Pons (tissue), 1 donor: ENCODE results near the gene HDGFL3.

Experiments used
- DNase-seq: peaks from one replicate; pipeline ENCODE4 v3.0.0-alpha.2; 2016; ENCODE audit warnings: low spot score

Gene HDGFL3

DNA sequence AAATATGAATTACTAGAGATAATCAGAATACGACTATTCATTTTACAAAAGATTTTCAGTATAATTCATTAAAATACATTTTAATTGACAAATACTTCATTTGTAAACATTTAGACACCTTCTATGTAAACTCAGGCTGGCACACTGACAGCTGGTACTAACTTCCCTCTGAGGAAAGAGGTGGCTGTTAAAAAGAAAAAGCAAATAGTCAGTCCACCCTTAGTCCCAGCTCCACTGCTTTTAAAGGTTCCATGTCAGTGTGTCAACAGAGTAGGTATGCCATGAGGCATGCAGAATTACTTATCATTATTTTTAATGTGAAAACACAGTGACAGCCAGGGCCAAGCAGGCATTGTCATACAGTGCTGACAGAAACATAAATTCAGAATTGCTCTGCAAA is 84.1 kb downstream of the HDGFL3 start:
- DNase-seq, result no peak

DNA sequence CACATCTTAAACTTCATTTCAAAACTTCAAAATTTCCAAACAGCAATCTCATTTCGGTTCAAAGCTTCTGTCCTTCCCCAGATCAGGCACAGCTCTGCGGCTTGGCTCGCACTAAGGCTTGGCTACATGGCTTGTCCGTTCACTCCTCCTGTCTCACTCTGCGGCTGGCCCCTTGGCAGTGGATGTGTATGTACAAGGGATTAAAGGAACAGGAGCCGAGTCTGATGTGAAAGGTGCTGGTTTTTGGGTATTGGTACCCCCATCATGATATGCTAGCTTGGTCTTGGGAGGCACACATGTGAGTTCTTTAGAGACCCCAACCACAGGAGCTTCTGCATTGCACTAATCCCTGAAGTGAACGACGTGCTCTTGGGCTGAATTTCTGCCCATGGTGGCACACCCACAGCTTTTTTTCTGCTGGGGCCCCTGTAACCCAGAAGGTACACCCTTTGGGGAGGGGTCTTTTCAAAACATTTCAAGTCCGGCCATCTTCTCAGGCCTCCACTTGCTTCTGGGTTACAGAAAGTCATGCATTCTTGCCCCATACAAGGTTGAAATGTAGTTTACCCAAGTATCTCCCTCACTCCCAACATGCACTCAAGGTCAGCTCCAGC is 87.5 kb downstream of the HDGFL3 start:
- no peak for DNase-seq

DNA sequence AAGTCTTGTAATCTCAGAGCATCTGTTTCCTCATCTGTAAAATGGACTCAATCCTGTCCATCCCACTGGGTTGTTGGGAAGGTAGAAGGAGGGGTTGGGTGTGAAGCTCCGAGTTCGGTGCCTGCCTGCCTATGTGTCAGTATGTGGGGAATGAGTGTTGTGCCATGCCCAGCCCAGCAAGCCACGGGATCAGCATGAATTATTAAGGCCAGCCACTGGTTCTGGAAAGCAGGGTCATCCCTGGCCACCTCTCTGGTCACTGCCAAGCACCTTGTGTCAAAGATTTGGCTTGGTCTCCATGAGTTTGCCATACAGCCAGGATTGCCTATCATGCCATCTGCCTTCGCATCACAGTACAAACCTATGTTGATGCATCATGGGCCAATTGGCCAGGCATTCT is 88.7 kb downstream of the HDGFL3 start:
- DNase-seq, result no peak

DNA sequence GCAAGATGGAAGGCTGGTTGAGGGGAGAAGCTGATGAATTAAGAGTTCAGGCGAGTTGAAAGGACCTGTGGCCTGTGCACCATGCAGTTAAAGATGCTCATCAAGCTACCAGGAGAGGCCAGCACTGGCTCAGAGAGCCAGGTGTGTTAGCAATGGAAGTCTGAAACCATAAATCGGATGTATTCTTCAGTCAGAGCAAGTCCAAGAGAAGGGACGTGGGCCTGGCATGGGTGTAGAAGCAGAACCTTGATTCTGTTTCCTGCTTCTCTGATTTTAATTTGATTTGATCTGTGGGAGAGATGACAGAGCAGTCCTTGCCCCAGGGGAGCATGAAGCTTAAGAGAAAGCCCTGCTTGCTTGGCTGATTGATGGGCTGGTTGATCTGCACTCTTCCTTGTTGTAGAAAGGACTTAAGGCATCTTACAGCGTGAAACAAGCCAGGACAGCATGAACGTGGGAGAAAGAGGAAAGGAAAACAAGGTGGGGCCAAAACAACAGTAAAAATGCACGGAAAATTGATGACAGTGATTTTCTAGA is 89.3 kb downstream of the HDGFL3 start:
- no peak for DNase-seq

DNA sequence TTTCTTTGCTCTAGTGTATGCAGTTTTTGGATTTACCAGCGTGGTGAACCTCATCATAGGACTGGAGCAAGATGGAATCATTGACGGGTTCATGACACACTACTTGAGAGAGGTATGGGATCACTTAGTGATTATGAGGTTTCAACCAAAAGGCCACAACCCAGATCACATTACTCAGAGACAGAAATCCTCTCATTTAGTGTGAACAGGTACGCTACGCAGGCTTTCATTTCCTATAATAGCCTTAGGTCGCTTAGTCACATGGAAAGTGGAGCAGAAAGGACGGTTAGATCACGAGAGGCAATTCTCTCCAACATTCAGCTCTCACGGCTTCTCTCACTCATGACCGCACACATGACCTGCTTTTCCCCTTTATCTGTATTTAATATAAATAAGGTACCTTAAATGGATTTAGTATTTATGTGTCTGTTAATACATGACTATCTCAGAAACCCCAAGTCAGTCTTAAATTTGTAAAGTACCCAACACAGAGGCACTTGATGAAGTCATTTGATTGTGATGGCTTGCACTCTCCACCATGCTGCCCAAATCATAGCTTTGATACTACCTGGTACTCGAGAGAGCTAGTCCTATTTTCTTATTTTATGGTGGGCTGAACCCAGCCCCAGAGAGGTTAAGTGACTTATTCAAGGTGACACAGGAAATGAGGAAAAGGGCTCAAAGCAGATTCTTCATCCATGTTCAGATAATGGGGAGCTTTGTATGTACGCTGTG is 91.6 kb downstream of the HDGFL3 start:
- DNase-seq, result no peak

DNA sequence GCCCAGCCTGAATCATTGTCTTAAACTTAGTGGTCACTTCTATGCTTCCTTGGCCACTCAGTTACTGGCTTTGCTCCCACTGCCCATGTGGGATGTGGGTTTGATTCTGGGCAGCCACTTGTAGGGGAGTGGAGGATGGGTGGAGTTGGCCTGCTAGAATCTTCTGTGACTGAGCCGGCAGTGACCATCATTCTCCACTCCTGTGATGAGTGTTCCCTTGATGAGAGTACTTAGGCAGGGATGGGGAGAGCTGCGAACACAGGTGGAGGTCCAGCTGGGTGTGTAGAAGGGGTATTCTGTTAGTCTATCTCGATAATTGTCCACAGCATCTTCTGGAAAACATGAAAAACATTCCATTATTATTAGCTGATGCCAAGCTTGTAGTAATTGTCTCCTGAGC is 92.2 kb downstream of the HDGFL3 start:
- DNase-seq, result no peak

DNA sequence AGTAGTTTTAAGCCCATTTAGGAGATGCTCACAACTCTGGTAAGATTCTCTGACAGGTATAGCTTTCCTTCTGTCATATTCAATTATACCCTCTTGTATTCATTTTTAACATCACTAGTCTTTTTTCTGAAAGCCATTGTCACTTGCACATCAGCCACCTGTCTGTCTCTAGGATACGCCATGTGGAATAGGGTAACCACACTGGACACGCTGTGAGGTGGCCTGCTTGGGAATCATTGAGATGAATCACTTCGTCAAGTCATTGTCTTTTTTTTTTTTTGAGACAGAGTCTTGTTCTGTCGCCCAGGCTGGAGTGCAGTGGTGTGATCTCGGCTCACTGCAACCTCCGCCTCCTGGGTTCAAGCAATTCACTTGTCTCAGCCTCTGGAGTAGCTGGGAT is 92.8 kb downstream of the HDGFL3 start:
- no peak for DNase-seq

DNA sequence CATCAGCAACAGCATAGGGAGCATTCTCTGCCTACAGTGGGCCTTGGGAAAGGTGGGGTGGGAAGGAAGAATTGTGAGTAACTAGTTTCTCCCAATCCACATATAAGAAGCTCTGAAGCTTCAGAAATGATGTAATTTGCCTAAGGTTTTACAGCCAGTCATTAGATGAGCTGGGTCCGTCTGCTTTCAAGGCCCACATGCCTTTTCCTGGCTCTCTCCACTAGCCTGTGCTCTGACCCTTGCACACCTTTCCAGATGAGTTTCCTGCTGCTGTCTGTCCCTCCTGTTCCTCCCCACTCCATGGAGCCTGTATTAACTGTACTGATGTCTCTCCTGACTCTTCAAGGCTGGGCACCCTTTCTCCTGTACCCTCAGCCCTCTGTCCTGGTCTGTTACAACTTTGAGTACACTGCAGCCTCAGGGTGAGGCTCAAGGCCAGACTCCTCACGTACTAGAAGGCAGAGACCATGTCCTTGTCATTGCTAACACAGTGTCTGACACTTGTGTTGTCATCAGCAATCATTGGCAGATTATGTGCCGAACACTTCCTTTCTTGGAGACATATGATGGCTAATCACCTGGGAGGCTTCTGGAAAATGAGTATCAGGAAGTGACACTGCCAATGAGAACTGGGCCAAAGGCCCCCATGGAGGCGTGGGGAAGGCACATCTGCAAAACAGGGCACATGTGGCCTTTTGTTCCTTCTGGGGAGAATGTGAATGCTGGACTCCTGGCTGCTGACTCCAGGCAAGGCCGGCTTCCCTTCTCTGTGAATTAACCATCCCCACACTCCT is 93.5 kb downstream of the HDGFL3 start:
- DNase-seq, result no peak

DNA sequence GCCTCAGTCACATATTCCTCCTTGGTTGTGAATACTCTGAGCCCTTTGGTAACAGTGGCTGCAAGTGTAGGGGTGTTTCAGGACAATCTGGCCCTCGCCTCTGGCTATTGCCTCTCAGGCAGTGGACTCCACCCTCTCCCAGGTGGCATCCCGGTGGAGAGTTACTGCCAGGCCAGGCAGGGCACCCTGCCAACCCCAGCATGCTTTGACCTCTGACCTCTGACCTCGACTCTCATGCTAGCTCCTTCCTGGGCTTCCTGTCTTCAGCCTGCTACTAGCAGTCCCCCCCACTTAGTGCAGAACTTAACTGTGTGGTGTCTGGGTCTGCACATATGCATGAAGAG is 94.7 kb downstream of the HDGFL3 start:
- no peak for DNase-seq

DNA sequence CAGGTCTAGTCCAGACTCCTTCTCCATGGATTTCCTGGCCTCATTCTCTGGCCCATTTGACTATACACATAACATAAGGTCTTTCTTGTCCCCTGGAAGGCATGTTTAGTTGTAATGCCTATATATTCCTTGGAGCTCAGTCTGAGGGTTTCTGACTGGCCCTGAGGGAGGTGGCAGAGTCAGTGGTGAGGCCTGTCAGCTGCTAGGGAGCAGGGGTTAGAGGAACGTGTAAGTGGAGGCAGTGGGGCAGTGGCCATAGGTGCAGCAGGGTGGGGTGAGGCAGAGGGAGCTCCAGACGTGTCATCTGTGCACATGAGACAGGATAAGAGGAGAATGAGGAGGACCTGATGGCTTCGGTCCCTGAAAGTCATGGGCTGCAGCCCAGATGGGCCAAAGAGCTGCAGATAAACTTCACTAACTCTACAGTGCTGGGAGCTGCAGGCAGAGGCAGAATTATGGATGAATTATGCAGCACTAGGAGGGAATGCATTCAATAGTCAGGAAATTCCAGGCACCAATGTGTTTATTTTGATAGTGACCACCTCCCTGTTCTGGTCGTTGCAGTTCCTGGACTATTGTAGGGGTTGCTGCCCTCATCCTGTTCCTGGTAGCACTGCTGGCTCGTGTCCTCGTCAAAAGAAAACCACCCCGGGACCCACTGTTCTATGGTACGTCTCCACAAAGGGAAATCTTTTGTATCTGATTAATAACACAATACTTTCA is 95.2 kb downstream of the HDGFL3 start:
- DNase-seq, result no peak

DNA sequence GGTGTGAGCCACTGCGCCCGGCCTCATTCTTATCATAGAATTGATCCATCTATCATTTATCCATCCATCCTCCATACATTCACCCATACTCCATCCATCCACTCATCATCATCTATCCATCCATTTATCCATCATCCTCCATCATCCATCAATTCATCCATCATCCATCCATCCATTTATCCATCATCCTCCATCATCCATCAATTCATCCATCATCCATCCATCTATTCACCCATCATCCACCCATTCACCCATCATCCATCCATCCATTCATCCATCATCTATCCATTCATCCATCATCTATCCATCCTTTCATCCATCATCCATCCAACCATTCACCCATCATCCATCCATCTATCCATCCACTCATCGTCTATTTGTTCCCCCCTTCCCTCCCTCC is 96.5 kb downstream of the HDGFL3 start:
- DNase-seq, result no peak

DNA sequence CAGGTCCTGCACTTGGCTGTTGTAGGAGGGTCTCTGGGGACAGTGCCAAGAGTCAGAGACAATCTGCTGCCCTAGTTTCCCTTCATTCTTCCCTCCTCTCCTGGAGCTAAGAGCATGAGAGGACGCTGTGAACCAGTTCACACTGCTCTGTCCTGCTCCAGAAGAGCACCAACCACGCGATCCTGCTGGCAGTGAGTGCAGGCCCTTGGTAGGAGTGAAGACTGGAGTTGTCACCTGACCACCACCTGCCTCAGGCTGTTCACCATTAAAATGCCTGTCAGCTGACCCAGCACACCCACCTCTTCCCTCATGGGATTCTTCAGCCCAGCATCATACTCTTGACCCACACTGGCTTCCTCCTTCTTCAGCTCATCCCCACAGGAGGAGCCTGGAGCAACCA is 97.2 kb downstream of the HDGFL3 start:
- DNase-seq, result no peak

DNA sequence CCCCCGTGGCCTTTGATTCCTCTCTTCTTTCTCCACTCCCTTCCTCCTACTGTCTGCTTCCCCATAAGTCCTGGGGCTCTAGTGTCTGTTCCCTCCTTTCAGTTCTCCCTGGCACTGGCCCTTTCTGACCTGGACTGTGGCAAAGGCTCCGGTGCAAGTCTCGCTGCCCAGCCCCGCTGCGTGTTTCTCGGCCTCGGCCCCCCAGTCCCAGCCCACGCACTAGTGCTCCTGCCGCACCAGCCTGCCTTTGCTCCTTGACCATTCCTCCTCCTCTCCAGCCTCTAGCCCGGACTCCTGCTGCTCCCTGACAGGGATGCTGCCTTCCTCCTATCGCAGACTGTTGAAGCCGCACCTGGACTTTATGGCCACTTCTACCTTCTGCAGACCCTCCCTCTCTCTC is 98.1 kb downstream of the HDGFL3 start:
- DNase-seq, result peak; percentile 8

DNA sequence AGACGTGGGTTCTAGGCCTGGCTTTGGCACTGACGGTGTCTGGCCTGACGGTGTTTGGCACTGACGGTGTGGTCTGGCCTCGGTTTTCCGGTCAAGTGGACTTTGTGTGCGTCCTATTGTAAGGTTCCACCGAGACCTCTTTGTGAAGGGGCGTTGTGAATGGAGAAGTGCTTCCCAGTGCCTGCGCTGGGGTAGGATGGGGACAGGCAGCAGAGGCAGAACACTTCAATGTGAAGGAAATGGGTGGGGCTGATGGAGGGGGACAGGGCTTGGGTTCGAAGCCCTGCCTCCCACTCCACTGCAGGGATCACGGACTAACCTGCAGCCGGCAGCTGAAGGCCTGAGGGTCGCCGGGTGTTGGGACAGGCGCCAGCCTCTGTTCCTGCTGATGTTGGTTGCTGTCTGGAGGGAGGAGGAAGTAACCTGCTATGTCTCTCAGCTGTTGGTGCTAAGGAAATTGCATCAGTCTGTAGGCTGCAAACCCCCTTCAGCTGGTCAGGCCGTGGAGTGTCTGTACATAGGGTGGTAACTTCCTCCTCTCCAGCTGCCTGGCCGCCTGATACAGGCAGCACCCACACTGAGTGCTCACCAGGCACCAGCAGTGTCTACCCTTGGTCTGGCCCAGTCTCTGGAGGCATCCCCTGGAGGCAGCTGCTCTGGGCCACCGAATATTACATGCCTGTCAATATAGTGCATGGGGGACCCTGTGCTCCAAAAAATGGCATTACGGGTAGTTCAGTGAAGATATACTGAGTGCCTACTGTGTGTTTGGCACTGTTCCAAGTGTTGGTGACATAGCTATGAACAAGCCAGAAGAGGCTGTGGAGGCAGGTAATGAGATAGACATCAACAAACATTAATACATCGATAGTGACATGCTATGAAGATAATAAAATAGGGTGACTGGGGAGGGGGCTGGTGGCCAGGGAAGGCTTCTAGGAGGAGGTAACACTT is 99.1 kb downstream of the HDGFL3 start:
- peak; percentile 84 for DNase-seq

DNA sequence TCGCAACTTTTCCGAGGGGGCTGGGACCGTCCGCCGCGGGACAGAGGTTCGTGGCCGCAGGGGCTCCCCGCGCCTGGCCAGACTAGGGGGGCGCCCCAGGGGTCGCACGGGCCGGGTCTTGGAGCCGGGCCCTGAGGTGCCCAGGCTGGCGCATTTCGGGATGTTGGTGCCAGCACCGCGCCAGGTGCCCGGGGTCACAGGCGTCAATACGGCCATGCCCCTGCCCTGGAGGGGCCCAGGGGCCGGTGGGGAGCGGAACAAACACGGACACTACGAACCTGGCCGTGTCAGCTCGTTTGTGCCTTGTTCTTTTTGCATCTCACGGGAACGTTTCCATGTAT is 99.8 kb downstream of the HDGFL3 start:
- DNase-seq, result no peak

DNA sequence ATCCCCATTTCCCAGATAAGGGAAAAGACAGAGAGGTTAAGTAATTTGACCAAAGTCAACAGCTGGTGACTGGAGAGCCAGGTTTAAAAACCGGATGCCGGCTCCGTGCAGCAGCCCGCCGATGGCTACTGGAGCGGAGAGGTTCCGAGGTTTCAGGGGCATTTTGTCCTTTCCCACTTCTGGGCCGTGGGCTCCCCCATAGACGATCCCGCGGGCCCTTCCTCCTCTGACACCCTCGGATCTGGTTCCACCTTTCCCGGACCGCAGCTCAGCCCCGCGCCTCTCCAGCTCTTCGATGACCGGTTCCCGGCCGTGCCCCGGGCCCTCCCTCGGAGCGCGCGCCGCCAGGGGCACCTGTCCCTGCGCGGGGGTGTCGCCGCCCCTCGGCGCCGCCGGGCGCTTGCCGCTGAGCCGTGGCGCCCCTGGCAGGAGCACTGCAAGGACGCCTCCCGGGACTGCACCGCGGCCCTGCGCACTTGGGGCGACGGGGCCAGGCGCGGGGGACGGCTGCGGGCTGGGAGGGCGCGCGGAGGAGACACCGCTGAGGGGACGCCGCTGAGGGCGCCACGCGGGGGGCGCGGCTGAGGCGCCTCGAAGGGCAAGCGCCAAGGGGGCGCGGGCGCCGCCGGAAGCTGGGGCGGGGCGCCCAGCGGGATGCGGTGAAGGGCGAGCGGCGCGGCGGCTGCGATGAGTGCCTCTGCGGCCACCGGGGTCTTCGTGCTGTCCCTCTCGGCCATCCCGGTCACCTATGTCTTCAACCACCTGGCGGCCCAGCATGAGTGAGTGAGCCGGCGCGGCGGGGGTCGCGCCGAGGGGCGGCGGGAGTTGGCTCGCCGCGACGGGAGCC is 100.4 kb downstream of the HDGFL3 start, which contains the start of gene TM6SF1:
Gene TM6SF1 (plus strand): TSS at position 652 of the 847 bp plus-strand sequence. CDS start 36 bp downstream, at position 688.
- no peak for DNase-seq

DNA sequence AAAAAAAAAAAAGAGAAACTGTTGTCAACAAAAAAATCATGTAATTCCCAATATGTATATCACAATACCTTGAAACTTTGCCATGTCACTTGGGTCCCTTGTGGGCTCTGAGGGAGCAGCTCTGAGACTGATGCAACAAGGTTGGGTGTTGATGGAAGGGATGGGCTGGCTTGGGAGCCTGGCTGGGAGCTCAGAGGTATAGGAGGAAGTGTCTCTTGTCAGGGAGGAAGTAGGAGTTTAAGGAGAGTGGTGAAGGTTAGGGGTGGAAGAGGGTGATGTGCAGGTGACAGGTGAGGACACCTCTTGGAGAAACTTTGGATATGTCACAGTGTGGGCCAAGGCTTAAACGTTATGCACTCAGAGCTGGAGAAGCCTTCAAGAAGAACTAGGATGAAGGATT is 102.2 kb downstream of the HDGFL3 start:
- no peak for DNase-seq

DNA sequence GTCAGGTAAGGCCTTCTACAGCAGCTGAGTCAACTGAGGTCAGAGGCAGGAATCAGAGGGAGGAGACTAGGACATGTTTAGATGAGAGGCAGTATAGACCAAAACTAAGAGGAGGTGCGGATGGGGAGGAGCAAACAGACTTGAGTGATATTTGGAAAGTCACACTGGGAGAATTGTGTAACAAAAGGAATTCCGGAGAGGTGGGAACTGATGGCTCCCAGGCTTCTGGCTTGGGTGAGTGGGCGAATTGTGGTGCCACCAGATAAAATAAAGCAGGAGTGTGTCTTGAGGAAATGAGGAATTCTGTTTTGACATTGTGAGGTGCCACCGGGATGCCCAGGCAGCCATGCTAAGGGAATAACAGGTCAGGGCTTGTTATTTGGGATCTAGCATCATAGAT is 103.5 kb downstream of the HDGFL3 start:
- DNase-seq, result no peak

DNA sequence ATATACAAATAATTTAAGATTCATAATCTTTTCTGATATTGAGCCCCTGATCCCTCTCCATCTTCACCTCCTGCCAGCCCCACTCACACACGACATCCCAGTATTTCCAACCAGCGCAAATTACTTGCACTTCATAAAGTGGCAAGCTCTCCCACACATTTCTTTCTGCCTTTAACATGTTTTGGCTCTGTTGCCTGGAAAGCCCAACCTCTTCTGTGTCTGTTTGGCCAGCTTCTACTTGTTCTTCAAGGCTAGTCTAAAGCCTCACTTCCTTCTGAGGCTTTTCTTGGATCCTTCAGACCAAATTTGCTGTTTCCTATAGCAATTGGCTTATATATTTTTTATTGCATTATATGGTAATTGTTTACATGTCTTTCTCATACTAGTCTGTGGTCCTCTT is 105.3 kb downstream of the HDGFL3 start:
- no peak for DNase-seq

DNA sequence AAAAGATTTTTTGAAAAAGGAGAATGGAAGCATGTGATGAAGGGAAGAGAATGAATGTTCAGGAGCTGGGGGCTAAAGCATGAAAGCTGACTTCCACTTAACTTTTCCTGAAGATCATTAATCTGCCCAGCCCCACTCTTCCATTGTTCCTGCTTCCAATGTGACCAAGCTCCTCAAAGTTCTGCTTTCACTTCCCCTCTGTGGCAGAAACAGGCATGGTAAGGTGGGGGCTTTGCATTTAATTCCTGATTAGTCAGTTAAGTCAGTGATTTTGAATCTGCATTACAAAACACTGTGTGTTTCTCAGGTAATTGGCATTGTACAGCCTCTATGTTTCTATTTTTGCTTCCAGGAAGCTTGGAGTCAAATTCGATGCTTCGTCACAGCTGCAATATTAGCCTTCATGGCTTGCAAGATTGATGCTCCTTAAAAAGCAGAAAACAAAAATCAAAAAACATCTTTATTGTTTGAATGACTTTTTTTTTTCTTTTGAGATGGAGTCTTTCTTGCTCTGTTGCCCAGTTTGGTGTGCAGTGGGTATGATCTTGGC is 107.5 kb downstream of the HDGFL3 start:
- DNase-seq, result peak; percentile 76
